Measurements from ENCODE around the gene C17orf50. TPM values are rescaled to one million over a fixed set of nuclear protein-coding genes. Genes with fewer than 3 reads are reported as not detected.
A peak's percentile ranks its signal among the peaks of the same experiment; 100 is the strongest.

C17orf50 gene
- total and polyA plus RNA-seq, 2 donors from 2014 or later, result 0.41 TPM; not detected in 1

DNA sequence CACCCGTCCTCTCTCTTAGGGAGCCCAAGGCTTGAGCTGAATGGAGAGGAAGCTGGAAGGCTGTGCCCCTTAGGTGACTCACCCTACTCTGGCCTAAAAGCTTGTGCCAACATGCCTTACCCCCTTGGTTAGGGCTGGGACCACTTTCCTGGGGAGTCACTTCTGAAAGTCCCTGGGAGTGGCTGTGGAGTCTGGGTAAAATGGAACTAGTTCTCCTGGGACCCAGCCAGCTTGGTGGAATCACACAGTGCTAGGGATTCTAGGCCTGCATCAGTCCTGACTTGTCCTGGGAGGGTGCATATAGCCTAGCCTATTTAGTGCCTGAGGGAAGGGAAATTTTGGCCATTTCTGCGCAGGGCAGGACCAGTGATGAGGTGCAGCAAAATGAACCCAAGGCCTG is 24.2 kb downstream of the C17orf50 start:
- H3K36me3 ChIP-seq (ENCODE audit: control insufficient read depth in 2 of 3, insufficient read depth in 3 of 3, low read length in 3 of 3), result no peaks in the 10 kb centered on the region
- no peak overlapping the region for H3K27ac ChIP-seq (ENCODE audit: low read depth in 2 of 2, low read length in 2 of 2)
- FAIRE-seq, result no peak
- H3K27me3 ChIP-seq (ENCODE audit: control insufficient read depth, insufficient read depth, low read length), result no peaks in the 10 kb centered on the region
- no peak overlapping the region for H3K9ac ChIP-seq (ENCODE audit: low read length in 3 of 3)
- H3K9me3 ChIP-seq (ENCODE audit: control insufficient read depth in 2 of 3, insufficient read depth in 1 of 3, low read length in 3 of 3), result no peaks in the 10 kb centered on the region
- peaks cover 3 to 8% (median 5%) of the 10 kb centered on the region in 3 donors for H3K4me1 ChIP-seq (ENCODE audit: control insufficient read depth in 2 of 3, insufficient read depth in 2 of 3, low read depth in 1 of 3, low read length in 3 of 3)
- TF ChIP-seq, protein P1, sequence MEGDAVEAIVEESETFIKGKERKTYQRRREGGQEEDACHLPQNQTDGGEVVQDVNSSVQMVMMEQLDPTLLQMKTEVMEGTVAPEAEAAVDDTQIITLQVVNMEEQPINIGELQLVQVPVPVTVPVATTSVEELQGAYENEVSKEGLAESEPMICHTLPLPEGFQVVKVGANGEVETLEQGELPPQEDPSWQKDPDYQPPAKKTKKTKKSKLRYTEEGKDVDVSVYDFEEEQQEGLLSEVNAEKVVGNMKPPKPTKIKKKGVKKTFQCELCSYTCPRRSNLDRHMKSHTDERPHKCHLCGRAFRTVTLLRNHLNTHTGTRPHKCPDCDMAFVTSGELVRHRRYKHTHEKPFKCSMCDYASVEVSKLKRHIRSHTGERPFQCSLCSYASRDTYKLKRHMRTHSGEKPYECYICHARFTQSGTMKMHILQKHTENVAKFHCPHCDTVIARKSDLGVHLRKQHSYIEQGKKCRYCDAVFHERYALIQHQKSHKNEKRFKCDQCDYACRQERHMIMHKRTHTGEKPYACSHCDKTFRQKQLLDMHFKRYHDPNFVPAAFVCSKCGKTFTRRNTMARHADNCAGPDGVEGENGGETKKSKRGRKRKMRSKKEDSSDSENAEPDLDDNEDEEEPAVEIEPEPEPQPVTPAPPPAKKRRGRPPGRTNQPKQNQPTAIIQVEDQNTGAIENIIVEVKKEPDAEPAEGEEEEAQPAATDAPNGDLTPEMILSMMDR (IDR thresholded peaks at IDR 0.05; ENCODE audit: borderline replicate concordance, extremely low read depth, insufficient read depth), result no peak
- DNase-seq, result no peak
- intact Hi-C loops (cut with DNase I), result no loop called here
- no peak overlapping the region for H3K4me3 ChIP-seq (ENCODE audit: low read length in 3 of 3)

DNA sequence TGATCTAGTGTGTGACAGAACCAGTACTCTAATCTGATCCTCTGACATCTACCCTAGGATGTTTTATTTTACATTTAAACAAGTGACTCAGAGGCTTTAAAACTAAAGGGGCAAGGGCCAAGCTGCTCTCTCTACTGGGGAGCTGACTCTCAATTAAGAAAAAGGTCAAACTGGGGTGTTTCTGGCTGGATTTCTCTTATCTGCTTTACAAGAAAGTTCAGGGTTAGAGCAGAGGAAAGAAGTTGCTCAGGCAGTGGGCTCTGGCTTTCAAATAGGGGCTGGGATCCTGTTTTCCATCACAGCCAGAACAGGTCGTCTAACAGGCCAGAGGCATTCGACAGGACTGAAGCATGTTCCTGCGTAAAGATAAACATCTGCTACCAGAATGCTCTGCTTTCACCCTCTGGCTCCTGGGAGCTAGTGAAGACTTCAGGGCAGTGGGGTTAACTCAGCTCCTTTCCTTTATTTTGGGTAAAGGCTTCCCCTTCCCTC is 26.3 kb downstream of the C17orf50 start:
- DNase-seq (peak in 1 of 5 donors; percentile 23), FAIRE-seq (no peak)
- H3K27ac ChIP-seq (ENCODE audit: low read depth in 2 of 2, low read length in 2 of 2), result no peak overlapping the region
- H3K9ac ChIP-seq (ENCODE audit: low read length in 3 of 3), result no peak overlapping the region
- no peaks in the 10 kb centered on the region for H3K36me3 ChIP-seq (ENCODE audit: control insufficient read depth in 2 of 3, insufficient read depth in 3 of 3, low read length in 3 of 3)
- TF ChIP-seq, protein P1 (IDR thresholded peaks at IDR 0.05; ENCODE audit: borderline replicate concordance, extremely low read depth, insufficient read depth), result no peak
- H3K4me1 ChIP-seq (ENCODE audit: control insufficient read depth in 2 of 3, insufficient read depth in 2 of 3, low read depth in 1 of 3, low read length in 3 of 3), result peaks cover 3 to 8% (median 5%) of the 10 kb centered on the region in 3 donors
- H3K27me3 ChIP-seq (ENCODE audit: control insufficient read depth, insufficient read depth, low read length), result no peaks in the 10 kb centered on the region
- H3K4me3 ChIP-seq (ENCODE audit: low read length in 3 of 3), result no peak overlapping the region
- intact Hi-C loops (cut with DNase I), result no loop called here
- H3K9me3 ChIP-seq (ENCODE audit: control insufficient read depth in 2 of 3, insufficient read depth in 1 of 3, low read length in 3 of 3), result no peaks in the 10 kb centered on the region

DNA sequence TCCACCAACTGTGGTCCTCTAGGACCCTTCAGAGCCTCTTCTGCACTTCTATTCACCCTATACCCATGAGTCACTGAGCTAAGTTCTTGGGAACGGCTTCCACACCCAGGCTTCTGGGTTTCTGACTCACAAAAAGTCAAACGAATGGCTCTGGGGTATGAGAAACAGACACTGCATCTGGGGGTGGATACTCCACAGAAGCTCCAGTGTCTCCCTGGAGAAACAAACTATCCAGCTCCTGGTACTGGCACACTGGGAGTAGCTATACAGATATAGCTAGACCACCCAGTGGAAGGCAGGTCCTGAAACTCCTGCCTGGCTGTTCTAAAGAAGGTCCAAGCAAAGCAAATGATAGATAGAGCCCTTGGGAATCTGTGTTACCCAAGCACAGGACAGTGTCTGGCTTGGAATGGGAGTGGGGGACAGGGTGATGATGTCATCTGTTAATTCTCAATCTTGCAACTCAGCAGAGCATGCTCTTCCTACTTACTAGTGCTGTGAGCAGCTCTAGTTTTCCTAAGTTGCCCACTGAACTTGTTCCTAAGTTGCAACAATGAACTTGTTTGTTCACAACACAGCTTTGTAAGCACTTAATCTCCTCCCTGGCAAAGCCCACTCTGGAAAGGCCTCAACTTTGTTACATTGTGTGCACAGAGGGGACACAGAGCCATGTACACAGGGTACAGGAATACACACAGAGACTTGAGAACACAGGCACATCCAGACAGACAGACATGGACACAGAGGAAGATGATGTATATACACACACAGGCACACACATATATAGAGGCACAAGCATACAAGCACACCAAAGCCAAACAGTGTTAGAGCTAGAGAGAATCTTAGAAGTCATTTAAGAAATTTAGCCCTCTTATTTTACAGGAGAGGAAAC is 28.0 kb downstream of the C17orf50 start:
- no peak overlapping the region for H3K4me3 ChIP-seq (ENCODE audit: low read length in 3 of 3)
- H3K9me3 ChIP-seq (ENCODE audit: control insufficient read depth in 2 of 3, insufficient read depth in 1 of 3, low read length in 3 of 3), result no peaks in the 10 kb centered on the region
- H3K27ac ChIP-seq (ENCODE audit: low read depth in 2 of 2, low read length in 2 of 2), result no peak overlapping the region
- FAIRE-seq, result no peak
- peaks cover 6% of the 10 kb centered on the region for H3K27me3 ChIP-seq (ENCODE audit: control insufficient read depth, insufficient read depth, low read length)
- no peaks in the 10 kb centered on the region for H3K36me3 ChIP-seq (ENCODE audit: control insufficient read depth in 2 of 3, insufficient read depth in 3 of 3, low read length in 3 of 3)
- intact Hi-C loops (cut with DNase I), result no loop called here
- TF ChIP-seq, protein P1 (IDR thresholded peaks at IDR 0.05; ENCODE audit: borderline replicate concordance, extremely low read depth, insufficient read depth), result no peak
- H3K4me1 ChIP-seq (ENCODE audit: control insufficient read depth in 2 of 3, insufficient read depth in 2 of 3, low read depth in 1 of 3, low read length in 3 of 3), result peaks cover under 1 to 4% (median 3%) of the 10 kb centered on the region in 3 donors
- DNase-seq, result peak in 3 of 5 donors; percentile 41 to 56 (median 48)
- no peak overlapping the region for H3K9ac ChIP-seq (ENCODE audit: low read length in 3 of 3)
